Trophoblast cell (in vitro differentiated cells and primary cell): ENCODE measurements around the gene DERL2.
"Not testable (repeated sequence)": the region's sequence is repeated elsewhere in the genome, so short reads cannot be mapped to it uniquely, and the experiment has no call there.

ENCODE experiments used
- DNase-seq, 2 donors: peaks; one replicate each; pipeline ENCODE4 v3.0.0-alpha.2; 2016
- H2AFZ ChIP-seq: 2 replicates; pipeline ENCODE4 v1.6.1; 2013; ENCODE audit warnings: low read length, moderate library complexity, mild to moderate bottlenecking; ENCODE audit not compliant: insufficient read depth, poor library complexity
- H2AK5ac ChIP-seq: 2 replicates; pipeline ENCODE4 v1.6.1; 2013; ENCODE audit warnings: mild to moderate bottlenecking, low read length
- H2BK120ac ChIP-seq: 2 replicates; pipeline ENCODE4 v1.6.1; 2013; ENCODE audit warnings: low read length, mild to moderate bottlenecking, moderate library complexity; ENCODE audit not compliant: insufficient read depth, poor library complexity
- H2BK12ac ChIP-seq: 2 replicates; pipeline ENCODE4 v1.6.1; 2013; ENCODE audit warnings: mild to moderate bottlenecking, low read length, moderate library complexity
- H2BK5ac ChIP-seq: 2 replicates; pipeline ENCODE4 v1.6.1; 2013; ENCODE audit warnings: low read length, low read depth, moderate library complexity, mild to moderate bottlenecking; ENCODE audit not compliant: poor library complexity
- H3K14ac ChIP-seq: 2 replicates; pipeline ENCODE4 v1.6.1; 2013; ENCODE audit warnings: mild to moderate bottlenecking, low read length
- H3K18ac ChIP-seq: 2 replicates; pipeline ENCODE4 v1.6.1; 2013; ENCODE audit warnings: mild to moderate bottlenecking, low read length
- H3K23ac ChIP-seq: 2 replicates; pipeline ENCODE4 v1.6.1; 2013; ENCODE audit warnings: low read length
- H3K27ac ChIP-seq: 2 replicates; pipeline ENCODE4 v1.5.1; 2013; ENCODE audit warnings: low read depth, mild to moderate bottlenecking, inconsistent platforms, low read length, moderate library complexity
- H3K27me3 ChIP-seq: 2 replicates; pipeline ENCODE4 v1.6.1; 2013; ENCODE audit warnings: inconsistent platforms, mild to moderate bottlenecking, low read length, moderate library complexity; ENCODE audit not compliant: insufficient read depth
- H3K36me3 ChIP-seq, 2 experiments: 1 replicate in 1 of 2; 2 replicates in 1 of 2; pipeline ENCODE4 v1.6.1; 2013; ENCODE audit warnings: low read length in 2 of 2, mild to moderate bottlenecking in 2 of 2, moderate library complexity in 1 of 2; ENCODE audit not compliant: insufficient read depth in 2 of 2, control insufficient read depth in 1 of 2
- H3K4ac ChIP-seq: 2 replicates; pipeline ENCODE4 v1.6.1; 2013; ENCODE audit warnings: low read depth, mild to moderate bottlenecking, low read length, moderate library complexity
- H3K4me1 ChIP-seq, 2 experiments: 1 replicate in 1 of 2; 2 replicates in 1 of 2; pipeline ENCODE4 v1.6.1; 2013; ENCODE audit warnings: low read length in 2 of 2, mild to moderate bottlenecking in 2 of 2, moderate library complexity in 1 of 2; ENCODE audit not compliant: insufficient read depth in 2 of 2, control insufficient read depth in 1 of 2
- H3K4me2 ChIP-seq: 2 replicates; pipeline ENCODE4 v1.6.1; 2013; ENCODE audit warnings: inconsistent platforms, mild to moderate bottlenecking, low read length, moderate library complexity
- H3K4me3 ChIP-seq: 2 replicates; pipeline ENCODE4 v1.5.1; 2013; ENCODE audit warnings: mild to moderate bottlenecking, low read depth, low read length, inconsistent platforms
- H3K79me1 ChIP-seq: one replicate; pipeline ENCODE4 v1.6.1; 2013; ENCODE audit warnings: low read length
- H3K79me2 ChIP-seq: 2 replicates; pipeline ENCODE4 v1.6.1; 2013; ENCODE audit warnings: low read length, mild to moderate bottlenecking; ENCODE audit not compliant: control insufficient read depth, insufficient read depth, poor library complexity
- H3K9ac ChIP-seq: 2 replicates; pipeline ENCODE4 v1.6.1; 2013; ENCODE audit warnings: mild to moderate bottlenecking, low read length
- H3K9me3 ChIP-seq: 2 replicates; pipeline ENCODE4 v1.6.1; 2013; ENCODE audit warnings: low read depth, mild to moderate bottlenecking, control low read depth, inconsistent platforms, low read length; ENCODE audit not compliant: insufficient read depth
- H4K12ac ChIP-seq: 2 replicates; pipeline ENCODE4 v1.6.1; 2013; ENCODE audit warnings: low read depth, mild to moderate bottlenecking, low read length, moderate library complexity
- H4K8ac ChIP-seq: 2 replicates; pipeline ENCODE4 v1.6.1; 2013; ENCODE audit warnings: low read depth, mild to moderate bottlenecking, low read length, moderate library complexity
- H4K91ac ChIP-seq: one replicate; pipeline ENCODE4 v1.6.1; 2013; ENCODE audit warnings: low read depth, mild to moderate bottlenecking, low read length, moderate library complexity
- WGBS: extraction: QIAGEN DNeasy Blood & Tissue Kit; methylation state at CpG from one replicate; pipeline ENCODE4 v1.1.7; 2013; ENCODE audit warnings: missing lambda C conversion rate; ENCODE audit not compliant: insufficient read length, insufficient coverage; ENCODE audit errors: extremely low coverage; 5-methylcytosine and 5-hydroxymethylcytosine counted together

DERL2 gene

DNA sequence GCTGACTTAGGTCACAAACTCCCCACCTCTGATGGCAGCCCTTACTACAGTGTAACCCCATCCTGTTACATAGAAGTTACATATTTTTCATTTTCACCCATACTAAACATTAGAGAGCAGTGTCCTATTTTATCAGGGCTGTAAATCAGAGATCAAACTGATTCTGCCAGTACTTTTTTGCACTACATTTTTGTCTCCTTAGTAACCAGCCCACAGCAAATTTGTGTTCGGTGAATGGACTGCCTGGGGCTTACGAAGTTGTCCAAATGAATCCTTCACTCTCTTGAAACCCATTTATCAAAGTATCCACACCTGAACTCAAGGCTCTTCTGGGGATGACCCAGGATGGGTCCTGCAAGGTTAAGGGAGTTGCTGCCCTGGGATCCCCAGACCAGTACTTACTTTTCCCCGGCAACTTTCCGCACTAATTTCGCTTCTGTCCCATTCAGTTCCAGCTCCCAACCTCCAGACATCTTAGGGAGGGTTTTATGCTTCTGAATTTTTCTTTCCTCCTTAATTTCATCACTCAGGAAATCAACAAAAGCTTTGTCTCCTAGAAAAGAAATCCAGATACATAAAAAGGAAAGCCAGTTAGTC is 48.2 kb downstream of the DERL2 start:
- peaks cover 5% of the 10 kb centered on the region for H3K79me2 ChIP-seq
- no peaks in the 10 kb centered on the region for H3K27me3 ChIP-seq
- WGBS: no CpG with 5 or more reads among the region's 5 CpGs
- H3K36me3 ChIP-seq: peaks cover 18 to 31% of the 10 kb centered on the region in 2 experiments
- no peak overlapping the region for H3K23ac ChIP-seq
- H3K4me2 ChIP-seq: peak overlapping the region; percentile 63
- peak overlapping the region; percentile 84 for H3K9ac ChIP-seq
- H3K4ac ChIP-seq: no peak overlapping the region
- no peak overlapping the region for H3K18ac ChIP-seq
- no peaks in the 10 kb centered on the region for H3K9me3 ChIP-seq
- DNase-seq: peak; percentile 84 to 95
- H2AFZ ChIP-seq: no peak overlapping the region
- no peak overlapping the region for H3K27ac ChIP-seq
- no peak overlapping the region for H3K14ac ChIP-seq
- no peak overlapping the region for H4K8ac ChIP-seq
- H3K4me1 ChIP-seq: peaks cover 0 to 3% of the 10 kb centered on the region in 2 experiments
- peaks cover 4% of the 10 kb centered on the region for H3K79me1 ChIP-seq
- H3K4me3 ChIP-seq: no peak overlapping the region
- no peak overlapping the region for H4K12ac ChIP-seq
- no peak overlapping the region for H2BK12ac ChIP-seq
- no peak overlapping the region for H2BK120ac ChIP-seq
- H4K91ac ChIP-seq: no peak overlapping the region
- no peak overlapping the region for H2BK5ac ChIP-seq
- H2AK5ac ChIP-seq: no peak overlapping the region

DNA sequence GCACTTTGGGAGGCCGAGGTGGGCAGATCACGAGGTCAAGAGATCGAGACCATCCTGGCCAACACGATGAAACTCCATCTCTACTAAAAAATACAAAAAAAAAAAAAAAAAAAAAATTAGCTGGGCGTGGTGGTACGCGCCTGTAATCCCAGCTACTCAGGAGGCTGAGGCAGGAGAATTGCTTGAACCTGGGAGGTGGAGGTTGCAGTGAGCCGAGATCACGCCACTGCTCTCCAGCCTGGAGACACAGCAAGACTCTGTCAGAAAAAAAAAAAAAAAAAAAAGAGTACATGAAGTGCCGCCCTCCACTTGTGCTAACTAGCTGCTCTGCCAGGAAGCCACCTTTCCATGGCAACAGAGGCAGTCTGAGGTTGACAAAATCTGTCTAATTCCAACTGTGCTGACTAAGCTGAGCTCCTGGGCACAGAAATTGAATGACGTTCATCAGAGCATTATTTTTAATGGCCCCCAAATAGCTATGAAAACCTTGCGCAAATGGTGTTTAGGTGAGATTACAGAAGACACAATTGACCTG is 50.1 kb downstream of the DERL2 start:
- no CpG with 5 or more reads among the region's 12 CpGs for WGBS

DNA sequence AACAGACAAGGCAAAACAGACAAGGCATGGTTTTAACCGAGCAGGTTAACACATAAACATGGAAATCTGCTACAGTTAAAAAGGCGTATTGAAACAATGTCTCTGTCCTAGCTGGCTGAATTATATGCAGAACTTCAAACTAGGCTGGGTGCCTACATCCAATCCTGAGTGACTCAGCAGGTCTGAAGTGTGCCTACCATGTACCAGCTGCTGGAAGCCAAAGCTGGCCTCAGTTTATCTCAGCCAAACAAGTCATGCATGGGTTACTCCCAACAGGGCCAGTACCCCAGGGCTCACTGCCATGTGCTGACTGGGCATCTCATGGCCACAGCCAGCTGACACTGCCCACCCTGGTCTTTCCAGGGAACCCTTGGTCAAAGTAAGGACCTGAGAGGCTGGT is 51.0 kb downstream of the DERL2 start:
- Histone ChIP-seq H2AK5ac (no peak overlapping the region), H4K12ac (no peak overlapping the region), H3K27ac (no peak overlapping the region), H3K9me3 (no peaks in the 10 kb centered on the region), H2AFZ (no peak overlapping the region), H2BK120ac (no peak overlapping the region), H3K79me1 (peaks cover 4% of the 10 kb centered on the region), H3K4ac (no peak overlapping the region), H4K91ac (no peak overlapping the region), H3K4me1 (peaks cover 0 to 3% of the 10 kb centered on the region in 2 experiments), H2BK12ac (no peak overlapping the region), H3K14ac (no peak overlapping the region), H3K79me2 (peaks cover 5% of the 10 kb centered on the region), H3K9ac (no peak overlapping the region), H3K4me2 (no peak overlapping the region), H3K27me3 (no peaks in the 10 kb centered on the region), H3K23ac (no peak overlapping the region), H3K4me3 (no peak overlapping the region), H2BK5ac (no peak overlapping the region), H4K8ac (no peak overlapping the region), H3K18ac (no peak overlapping the region), H3K36me3 (peaks cover 30 to 48% of the 10 kb centered on the region in 2 experiments)
- DNase-seq: no peak
- no CpG with 5 or more reads among the region's 2 CpGs for WGBS

More for the DNA sequence above, 50.1 kb downstream of the DERL2 start:
- not testable (repeated sequence) for H3K4me1 ChIP-seq, H3K4ac ChIP-seq, H3K9ac ChIP-seq, H3K9me3 ChIP-seq, H3K14ac ChIP-seq, H2AFZ ChIP-seq, H3K27ac ChIP-seq, H2BK12ac ChIP-seq, H3K4me3 ChIP-seq, H3K18ac ChIP-seq, H4K91ac ChIP-seq, H2BK5ac ChIP-seq, H4K8ac ChIP-seq, H3K4me2 ChIP-seq, H2AK5ac ChIP-seq, H3K79me1 ChIP-seq, H4K12ac ChIP-seq, H3K79me2 ChIP-seq, H3K27me3 ChIP-seq, H2BK120ac ChIP-seq, H3K23ac ChIP-seq, DNase-seq
- H3K36me3 ChIP-seq: peaks cover 24 to 45% of the 10 kb centered on the region in 2 experiments

DNA sequence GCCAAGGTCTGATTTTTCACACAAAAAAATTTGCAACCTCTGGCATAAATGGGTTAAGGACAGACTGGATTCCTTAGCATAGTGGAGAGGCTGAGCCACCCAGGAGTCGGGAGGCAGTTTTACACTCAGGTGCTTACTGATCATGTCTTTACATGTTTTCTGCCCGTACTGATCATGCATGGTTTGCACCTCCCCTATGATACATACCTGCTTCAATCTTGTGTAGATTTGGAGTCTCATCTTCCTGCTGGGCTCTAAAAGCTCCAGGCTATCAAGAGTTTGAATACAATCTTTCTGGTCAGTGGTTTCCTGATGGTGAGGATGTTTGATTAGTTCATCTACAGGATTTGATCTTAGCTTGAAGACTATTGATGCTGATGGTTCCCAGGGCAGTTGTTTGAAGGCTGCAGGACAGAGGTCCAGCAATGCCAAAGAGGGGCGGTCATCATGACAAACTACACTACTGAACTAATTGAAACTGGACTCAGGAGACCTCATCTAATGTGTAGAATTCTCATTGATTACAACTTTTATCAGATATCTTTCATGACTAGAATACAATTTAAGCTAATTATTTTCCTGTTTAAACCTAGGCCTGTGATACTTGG is 53.9 kb downstream of the DERL2 start:
- H4K91ac ChIP-seq: no peak overlapping the region
- no peak overlapping the region for H3K18ac ChIP-seq
- H3K27me3 ChIP-seq: no peaks in the 10 kb centered on the region
- no peak overlapping the region for H3K14ac ChIP-seq
- no peak overlapping the region for H2BK120ac ChIP-seq
- H2BK12ac ChIP-seq: no peak overlapping the region
- no CpG with 5 or more reads among the region's 3 CpGs for WGBS
- H3K4ac ChIP-seq: no peak overlapping the region
- DNase-seq: no peak
- H3K4me3 ChIP-seq: no peak overlapping the region
- no peaks in the 10 kb centered on the region for H3K9me3 ChIP-seq
- no peaks in the 10 kb centered on the region for H3K4me1 ChIP-seq
- no peak overlapping the region for H2BK5ac ChIP-seq
- peaks cover 40 to 67% of the 10 kb centered on the region in 2 experiments for H3K36me3 ChIP-seq
- H3K9ac ChIP-seq: no peak overlapping the region
- no peak overlapping the region for H4K12ac ChIP-seq
- H3K27ac ChIP-seq: no peak overlapping the region
- no peak overlapping the region for H2AK5ac ChIP-seq
- no peak overlapping the region for H2AFZ ChIP-seq
- H4K8ac ChIP-seq: no peak overlapping the region
- H3K23ac ChIP-seq: no peak overlapping the region
- no peaks in the 10 kb centered on the region for H3K79me2 ChIP-seq
- H3K4me2 ChIP-seq: no peak overlapping the region
- H3K79me1 ChIP-seq: no peaks in the 10 kb centered on the region
